Measurements from ENCODE around the gene SCARB1. TPM values are rescaled to one million over a fixed set of nuclear protein-coding genes. Genes with fewer than 3 reads are reported as not detected.

The SCARB1 gene
- total RNA-seq, 1 donor from 2014 or later = 44.5 TPM

- H2AFZ ChIP-seq (ENCODE audit: low read depth, low read length) = no peak overlapping the region
- H3K79me2 ChIP-seq (ENCODE audit: insufficient read depth, low read length) = no peaks in the 10 kb centered on the region
- Mint-ChIP-seq H3K4me1 (ENCODE audit: low read depth, unreplicated experiment) (peaks cover 6% of the 10 kb centered on the region), H3K36me3 (ENCODE audit: low read depth, unreplicated experiment) (peaks cover 3% of the 10 kb centered on the region), H3K9me3 (ENCODE audit: unreplicated experiment) (peaks cover 2% of the 10 kb centered on the region), H3K27me3 (ENCODE audit: low read depth, unreplicated experiment) (peaks cover 5% of the 10 kb centered on the region), H3K27ac (ENCODE audit: unreplicated experiment) (no peak overlapping the region), H3K4me3 (ENCODE audit: unreplicated experiment) (no peak overlapping the region)
- no peak overlapping the region for H3K27ac ChIP-seq (ENCODE audit: low read depth, low read length)
- no peak for DNase-seq (ENCODE audit: low read depth)
- FAIRE-seq = no peak
- H3K9ac ChIP-seq (ENCODE audit: low read length) = no peak overlapping the region
- peaks cover 8% of the 10 kb centered on the region for H3K4me1 ChIP-seq (ENCODE audit: insufficient read depth, low read length)
- TF ChIP-seq, protein P1, sequence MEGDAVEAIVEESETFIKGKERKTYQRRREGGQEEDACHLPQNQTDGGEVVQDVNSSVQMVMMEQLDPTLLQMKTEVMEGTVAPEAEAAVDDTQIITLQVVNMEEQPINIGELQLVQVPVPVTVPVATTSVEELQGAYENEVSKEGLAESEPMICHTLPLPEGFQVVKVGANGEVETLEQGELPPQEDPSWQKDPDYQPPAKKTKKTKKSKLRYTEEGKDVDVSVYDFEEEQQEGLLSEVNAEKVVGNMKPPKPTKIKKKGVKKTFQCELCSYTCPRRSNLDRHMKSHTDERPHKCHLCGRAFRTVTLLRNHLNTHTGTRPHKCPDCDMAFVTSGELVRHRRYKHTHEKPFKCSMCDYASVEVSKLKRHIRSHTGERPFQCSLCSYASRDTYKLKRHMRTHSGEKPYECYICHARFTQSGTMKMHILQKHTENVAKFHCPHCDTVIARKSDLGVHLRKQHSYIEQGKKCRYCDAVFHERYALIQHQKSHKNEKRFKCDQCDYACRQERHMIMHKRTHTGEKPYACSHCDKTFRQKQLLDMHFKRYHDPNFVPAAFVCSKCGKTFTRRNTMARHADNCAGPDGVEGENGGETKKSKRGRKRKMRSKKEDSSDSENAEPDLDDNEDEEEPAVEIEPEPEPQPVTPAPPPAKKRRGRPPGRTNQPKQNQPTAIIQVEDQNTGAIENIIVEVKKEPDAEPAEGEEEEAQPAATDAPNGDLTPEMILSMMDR (IDR thresholded peaks at IDR 0.05; ENCODE audit: insufficient read depth, low read depth, low read length) = no peak
- TF ChIP-seq EZH2 (IDR thresholded peaks at IDR 0.05; ENCODE audit: insufficient read depth, low read length) = no peak
- no peak overlapping the region for H3K4me2 ChIP-seq (ENCODE audit: low read length)
- peaks cover 20% of the 10 kb centered on the region for H4K20me1 ChIP-seq (ENCODE audit: insufficient read depth, low read length)
- H3K27me3 ChIP-seq (ENCODE audit: insufficient read depth, low read length) = no peaks in the 10 kb centered on the region
- H3K36me3 ChIP-seq (ENCODE audit: insufficient read depth, low read length) = no peaks in the 10 kb centered on the region
- H3K4me3 ChIP-seq (ENCODE audit: insufficient read depth, low read depth, low read length) = no peak overlapping the region
- no peaks in the 10 kb centered on the region for H3K9me3 ChIP-seq (ENCODE audit: insufficient read depth, low read depth, low read length)
Observed at GRCh38 chr12:124836759-124837158, 26.9 kb downstream of the SCARB1 start.

DNA sequence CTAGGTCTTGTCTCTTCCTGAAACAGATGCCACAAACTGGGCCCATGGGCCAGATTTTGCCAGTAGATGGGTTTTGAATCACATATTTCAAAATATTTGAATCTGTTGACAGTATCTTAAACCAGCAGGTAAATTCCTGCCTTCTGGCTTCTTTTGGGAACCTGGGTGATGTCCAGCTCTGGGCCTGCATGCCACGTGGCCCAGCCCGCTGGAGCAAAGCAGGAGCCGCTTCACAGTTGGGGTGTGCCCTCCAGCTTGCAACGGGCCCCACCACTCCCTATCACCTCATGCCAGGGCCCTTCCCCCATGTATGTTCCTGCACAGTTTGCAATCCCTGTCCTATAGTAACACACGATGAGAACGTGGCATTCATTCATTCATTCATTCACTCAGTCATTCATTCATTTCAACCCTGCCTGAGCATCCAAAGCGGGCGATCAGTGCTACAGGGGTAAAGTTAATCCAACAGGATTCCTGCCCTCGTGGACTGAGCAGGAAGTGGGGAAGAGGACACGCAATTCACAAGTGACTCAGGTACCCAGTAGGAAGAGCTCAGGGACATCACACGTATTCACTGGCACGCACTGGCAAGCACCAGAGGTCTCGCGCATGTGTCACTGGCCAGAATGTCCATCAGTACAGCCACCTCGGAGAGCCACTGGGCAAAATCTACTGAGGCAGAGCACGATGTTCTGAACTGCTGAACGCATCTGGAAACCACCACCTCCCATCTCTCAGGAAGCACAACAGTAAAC lies 27.8 kb downstream of the SCARB1 start:
- H3K79me2 ChIP-seq (ENCODE audit: insufficient read depth, low read length) = no peaks in the 10 kb centered on the region
- H3K4me3 ChIP-seq (ENCODE audit: insufficient read depth, low read depth, low read length) = no peak overlapping the region
- H3K27me3 Mint-ChIP-seq (ENCODE audit: low read depth, unreplicated experiment) = peaks cover 6% of the 10 kb centered on the region
- no peak overlapping the region for H3K9ac ChIP-seq (ENCODE audit: low read length)
- peaks cover 6% of the 10 kb centered on the region for H3K4me1 Mint-ChIP-seq (ENCODE audit: low read depth, unreplicated experiment)
- no peaks in the 10 kb centered on the region for H3K36me3 ChIP-seq (ENCODE audit: insufficient read depth, low read length)
- H3K27ac ChIP-seq (ENCODE audit: low read depth, low read length) = no peak overlapping the region
- peaks cover 2% of the 10 kb centered on the region for H3K9me3 Mint-ChIP-seq (ENCODE audit: unreplicated experiment)
- H4K20me1 ChIP-seq (ENCODE audit: insufficient read depth, low read length) = peaks cover 15% of the 10 kb centered on the region
- H3K27me3 ChIP-seq (ENCODE audit: insufficient read depth, low read length) = no peaks in the 10 kb centered on the region
- no peak overlapping the region for H3K4me2 ChIP-seq (ENCODE audit: low read length)
- peaks cover 8% of the 10 kb centered on the region for H3K4me1 ChIP-seq (ENCODE audit: insufficient read depth, low read length)
- TF ChIP-seq EZH2 (IDR thresholded peaks at IDR 0.05; ENCODE audit: insufficient read depth, low read length) = no peak
- TF ChIP-seq, protein P1 (IDR thresholded peaks at IDR 0.05; ENCODE audit: insufficient read depth, low read depth, low read length) = no peak
- DNase-seq (ENCODE audit: low read depth) = no peak
- H3K9me3 ChIP-seq (ENCODE audit: insufficient read depth, low read depth, low read length) = no peaks in the 10 kb centered on the region
- no peak overlapping the region for H2AFZ ChIP-seq (ENCODE audit: low read depth, low read length)
- no peak for FAIRE-seq
- no peak overlapping the region for H3K4me3 Mint-ChIP-seq (ENCODE audit: unreplicated experiment)
- H3K36me3 Mint-ChIP-seq (ENCODE audit: low read depth, unreplicated experiment) = no peaks in the 10 kb centered on the region
- no peak overlapping the region for H3K27ac Mint-ChIP-seq (ENCODE audit: unreplicated experiment)

DNA sequence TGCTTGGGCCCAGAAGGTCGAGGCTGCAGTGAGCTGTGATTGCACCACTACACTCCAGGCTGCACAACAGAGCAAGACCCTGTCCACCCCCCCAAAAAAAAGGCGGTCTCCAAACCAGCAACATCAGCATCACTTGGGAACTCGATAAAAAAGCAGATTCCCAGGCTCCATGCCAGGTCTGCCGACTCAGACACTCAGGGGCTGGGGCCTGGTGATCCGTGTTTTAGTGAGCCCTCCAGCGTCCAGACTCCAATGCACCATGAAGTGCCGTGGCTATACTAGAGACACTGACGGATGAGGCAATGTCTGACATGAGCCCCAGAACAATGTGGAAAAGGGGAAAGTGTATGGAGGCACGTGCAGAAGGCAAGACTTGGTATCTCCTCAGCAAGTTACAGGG lies 28.8 kb downstream of the SCARB1 start:
- Histone ChIP-seq H3K4me1 (ENCODE audit: insufficient read depth, low read length) (peaks cover 8% of the 10 kb centered on the region), H3K27ac (ENCODE audit: low read depth, low read length) (no peak overlapping the region), H3K36me3 (ENCODE audit: insufficient read depth, low read length) (no peaks in the 10 kb centered on the region), H3K27me3 (ENCODE audit: insufficient read depth, low read length) (no peaks in the 10 kb centered on the region), H3K79me2 (ENCODE audit: insufficient read depth, low read length) (no peaks in the 10 kb centered on the region), H3K4me3 (ENCODE audit: insufficient read depth, low read depth, low read length) (no peak overlapping the region), H2AFZ (ENCODE audit: low read depth, low read length) (no peak overlapping the region), H3K9me3 (ENCODE audit: insufficient read depth, low read depth, low read length) (no peaks in the 10 kb centered on the region), H3K9ac (ENCODE audit: low read length) (no peak overlapping the region), H3K4me2 (ENCODE audit: low read length) (no peak overlapping the region), H4K20me1 (ENCODE audit: insufficient read depth, low read length) (peaks cover 15% of the 10 kb centered on the region)
- Mint-ChIP-seq H3K4me3 (ENCODE audit: unreplicated experiment) (no peak overlapping the region), H3K36me3 (ENCODE audit: low read depth, unreplicated experiment) (no peaks in the 10 kb centered on the region), H3K9me3 (ENCODE audit: unreplicated experiment) (no peaks in the 10 kb centered on the region), H3K27ac (ENCODE audit: unreplicated experiment) (no peak overlapping the region), H3K27me3 (ENCODE audit: low read depth, unreplicated experiment) (peaks cover 6% of the 10 kb centered on the region), H3K4me1 (ENCODE audit: low read depth, unreplicated experiment) (peaks cover 6% of the 10 kb centered on the region)
- TF ChIP-seq EZH2 (IDR thresholded peaks at IDR 0.05; ENCODE audit: insufficient read depth, low read length) = no peak
- TF ChIP-seq, protein P1 (IDR thresholded peaks at IDR 0.05; ENCODE audit: insufficient read depth, low read depth, low read length) = no peak
- DNase-seq (ENCODE audit: low read depth) (no peak), FAIRE-seq (no peak)

All from astrocyte (in vitro differentiated cells and primary cell).